Lung (tissue), 12 donors: ENCODE data around the gene CLEC17A. TPM values are rescaled to one million over a fixed set of nuclear protein-coding genes. Genes with fewer than 3 reads are reported as not detected.

ENCODE experiments used
- ATAC-seq: fragments of 200-7000 bp; cut with Tn5 transposase; one replicate; pipeline ENCODE4 v1.9.1; 2020; ENCODE audit warnings: moderate number of reproducible peaks; ENCODE audit not compliant: insufficient read depth, low FRiP score
- DNase-seq, 3 donors: peaks; one replicate each; pipeline ENCODE4 v3.0.0-alpha.2; 2013 to 2017
- H3K27ac ChIP-seq, 2 donors: one replicate each; pipeline ENCODE4 v1.5.1; 2013; ENCODE audit warnings: mild to moderate bottlenecking in 2 of 2, moderate library complexity in 2 of 2, control low read depth in 1 of 2, inconsistent platforms in 1 of 2, low read depth in 1 of 2, low read length in 1 of 2
- H3K27me3 ChIP-seq, 3 donors: one replicate each; pipeline ENCODE4 v1.5.1; 2013; ENCODE audit warnings: low read length in 2 of 3; ENCODE audit not compliant: control insufficient read depth in 3 of 3, insufficient read depth in 3 of 3
- H3K36me3 ChIP-seq, 4 donors: one replicate each; pipeline ENCODE4 v1.5.1; 2013; ENCODE audit warnings: low read length in 4 of 4, mild to moderate bottlenecking in 1 of 4, moderate library complexity in 1 of 4; ENCODE audit not compliant: control insufficient read depth in 4 of 4, insufficient read depth in 4 of 4
- H3K4me1 ChIP-seq, 5 donors: one replicate each; pipeline ENCODE4 v1.5.1; 2013; ENCODE audit warnings: low read length in 5 of 5, mild to moderate bottlenecking in 2 of 5, moderate library complexity in 1 of 5; ENCODE audit not compliant: control insufficient read depth in 5 of 5, insufficient read depth in 5 of 5
- H3K4me3 ChIP-seq: one replicate; pipeline ENCODE4 v1.5.1; 2013; ENCODE audit warnings: mild to moderate bottlenecking, control low read depth, moderate library complexity
- H3K9ac ChIP-seq, 2 donors: one replicate each; pipeline ENCODE4 v1.5.1; 2013; ENCODE audit warnings: low read length in 2 of 2, control low read depth in 1 of 2; ENCODE audit not compliant: insufficient read depth in 1 of 2
- H3K9me3 ChIP-seq, 4 donors: one replicate each; pipeline ENCODE4 v1.5.1; 2013; ENCODE audit warnings: low read length in 3 of 4, mild to moderate bottlenecking in 1 of 4, moderate library complexity in 1 of 4; ENCODE audit not compliant: control insufficient read depth in 4 of 4, insufficient read depth in 3 of 4
- WGBS, 2 donors: extraction: QIAGEN DNeasy Blood & Tissue Kit; methylation state at CpG; one replicate each; pipeline ENCODE4 v1.1.7; 2013; 5-methylcytosine and 5-hydroxymethylcytosine counted together
- polyA plus RNA-seq, 2 donors: library from polyadenylated mRNA; stranded (reverse); fragments of 200-250 nt; gene quantifications; one replicate each; pipeline ENCODE4 v1.2.1, GENCODE V29; 2013
- total RNA-seq, 2 donors: library from RNA; depleted of rRNA in 1 of 2; stranded (reverse); fragments of >200 nt in 1 of 2; gene quantifications; one replicate each; pipeline ENCODE4 v1.2.1, GENCODE V29; 2014 to 2021
- TF ChIP-seq, protein P1 (sequence below): IDR thresholded peaks from 2 replicates; pipeline ENCODE4 v1.5.1; 2012; ENCODE audit warnings: mild to moderate bottlenecking; ENCODE audit errors: control extremely low read depth, extremely low read depth
- donor health status: control.
- donor health status: control.
- donor health status: Bipolar disorder and iron deficiency.
- donor health status: healthy.
- donor health status: DM: yes; HTN: yes; CAD: no.

CLEC17A gene
- total and polyA plus RNA-seq, 4 donors: 0.08 to 2.3 (median 0.32) TPM

DNA sequence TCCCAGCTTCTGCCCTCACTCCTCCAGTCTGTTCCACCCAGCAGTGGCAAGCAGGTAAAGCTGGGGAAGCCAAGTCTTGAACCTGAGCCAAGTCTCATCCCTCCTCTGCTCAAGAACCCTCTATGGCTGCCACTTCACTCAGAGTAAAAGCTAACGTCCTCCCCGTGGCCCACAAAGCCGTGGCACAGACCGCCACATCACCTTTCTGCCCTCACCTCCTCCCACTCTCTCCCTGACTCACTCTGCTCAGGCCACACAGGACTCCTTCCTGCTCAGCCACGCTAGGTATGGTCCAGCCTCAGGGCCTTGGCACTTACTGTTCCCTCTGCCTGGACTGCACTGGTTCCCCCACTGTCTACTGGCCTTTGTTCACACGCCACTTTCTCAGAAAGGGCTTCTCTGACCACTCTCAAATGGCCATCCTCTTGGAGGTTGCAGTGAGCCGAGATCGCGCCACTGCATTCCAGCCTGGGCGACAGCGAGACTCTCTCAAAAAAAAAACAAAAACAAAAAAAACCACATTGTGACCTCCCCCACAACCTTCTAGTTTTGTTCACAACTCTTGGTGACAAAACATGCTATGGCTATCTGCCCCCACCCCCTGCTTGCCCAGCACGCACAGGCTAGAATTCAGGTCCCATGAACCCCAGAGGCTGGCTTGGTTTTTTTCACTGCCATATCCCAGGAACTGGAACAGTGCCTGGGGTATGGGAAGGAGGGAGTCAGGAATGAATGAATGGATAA lies 26.8 kb upstream of the CLEC17A start:
- Histone ChIP-seq H3K36me3 (peaks cover 0 to 3% (median 1%) of the 10 kb centered on the region in 4 donors), H3K4me1 (peaks cover 2 to 13% (median 8%) of the 10 kb centered on the region in 5 donors), H3K27ac (no peak overlapping the region), H3K9me3 (no peaks in the 10 kb centered on the region), H3K4me3 (no peak overlapping the region), H3K9ac (no peak overlapping the region), H3K27me3 (no peaks in the 10 kb centered on the region)
- 77 to 87% methylated on average over 12 of the region's 12 CpGs for WGBS, 2 donors
- TF ChIP-seq, protein P1, sequence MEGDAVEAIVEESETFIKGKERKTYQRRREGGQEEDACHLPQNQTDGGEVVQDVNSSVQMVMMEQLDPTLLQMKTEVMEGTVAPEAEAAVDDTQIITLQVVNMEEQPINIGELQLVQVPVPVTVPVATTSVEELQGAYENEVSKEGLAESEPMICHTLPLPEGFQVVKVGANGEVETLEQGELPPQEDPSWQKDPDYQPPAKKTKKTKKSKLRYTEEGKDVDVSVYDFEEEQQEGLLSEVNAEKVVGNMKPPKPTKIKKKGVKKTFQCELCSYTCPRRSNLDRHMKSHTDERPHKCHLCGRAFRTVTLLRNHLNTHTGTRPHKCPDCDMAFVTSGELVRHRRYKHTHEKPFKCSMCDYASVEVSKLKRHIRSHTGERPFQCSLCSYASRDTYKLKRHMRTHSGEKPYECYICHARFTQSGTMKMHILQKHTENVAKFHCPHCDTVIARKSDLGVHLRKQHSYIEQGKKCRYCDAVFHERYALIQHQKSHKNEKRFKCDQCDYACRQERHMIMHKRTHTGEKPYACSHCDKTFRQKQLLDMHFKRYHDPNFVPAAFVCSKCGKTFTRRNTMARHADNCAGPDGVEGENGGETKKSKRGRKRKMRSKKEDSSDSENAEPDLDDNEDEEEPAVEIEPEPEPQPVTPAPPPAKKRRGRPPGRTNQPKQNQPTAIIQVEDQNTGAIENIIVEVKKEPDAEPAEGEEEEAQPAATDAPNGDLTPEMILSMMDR: no peak
- ATAC-seq (no peak), DNase-seq (no peak)

DNA sequence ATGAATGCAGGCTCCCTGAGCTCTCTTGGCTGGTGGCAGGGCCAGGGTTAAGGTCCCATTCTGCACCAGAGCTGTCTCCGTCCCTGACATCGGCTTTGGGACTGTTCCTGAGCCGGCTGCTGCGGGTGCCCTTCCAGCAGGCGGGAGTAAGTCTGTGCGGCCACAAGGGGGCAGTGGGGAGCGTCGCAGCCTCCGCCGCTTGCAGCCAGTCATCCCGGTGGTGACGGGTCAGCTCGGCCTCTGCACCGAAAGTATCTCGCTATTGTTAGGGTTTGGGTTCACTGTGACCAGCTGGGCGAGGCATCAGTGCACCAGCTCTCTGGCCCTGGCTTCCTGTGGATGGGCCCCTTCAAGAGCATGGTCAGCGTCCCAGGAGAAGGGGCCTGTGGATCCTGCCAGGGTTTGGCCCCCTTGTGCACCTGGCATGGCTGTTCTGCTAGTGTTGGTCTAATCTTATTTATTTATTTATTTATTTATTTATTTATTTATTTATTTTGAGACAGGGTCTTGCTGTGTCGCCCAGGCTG lies 26.2 kb upstream of the CLEC17A start:
- ATAC-seq (peak; percentile 91), DNase-seq (peak; percentile 55 to 71 (median 55))
- Histone ChIP-seq H3K27me3 (no peaks in the 10 kb centered on the region), H3K9me3 (no peaks in the 10 kb centered on the region), H3K4me1 (peaks cover 0 to 18% (median 8%) of the 10 kb centered on the region in 5 donors), H3K36me3 (peaks cover 0 to 4% (median 2%) of the 10 kb centered on the region in 4 donors), H3K9ac (no peak overlapping the region), H3K27ac (peak overlapping the region in 1 of 2 donors; percentile 25), H3K4me3 (no peak overlapping the region)
- 9% methylated on average over 18 of the region's 18 CpGs for WGBS, 2 donors
- TF ChIP-seq, protein P1: peak; percentile 83

DNA sequence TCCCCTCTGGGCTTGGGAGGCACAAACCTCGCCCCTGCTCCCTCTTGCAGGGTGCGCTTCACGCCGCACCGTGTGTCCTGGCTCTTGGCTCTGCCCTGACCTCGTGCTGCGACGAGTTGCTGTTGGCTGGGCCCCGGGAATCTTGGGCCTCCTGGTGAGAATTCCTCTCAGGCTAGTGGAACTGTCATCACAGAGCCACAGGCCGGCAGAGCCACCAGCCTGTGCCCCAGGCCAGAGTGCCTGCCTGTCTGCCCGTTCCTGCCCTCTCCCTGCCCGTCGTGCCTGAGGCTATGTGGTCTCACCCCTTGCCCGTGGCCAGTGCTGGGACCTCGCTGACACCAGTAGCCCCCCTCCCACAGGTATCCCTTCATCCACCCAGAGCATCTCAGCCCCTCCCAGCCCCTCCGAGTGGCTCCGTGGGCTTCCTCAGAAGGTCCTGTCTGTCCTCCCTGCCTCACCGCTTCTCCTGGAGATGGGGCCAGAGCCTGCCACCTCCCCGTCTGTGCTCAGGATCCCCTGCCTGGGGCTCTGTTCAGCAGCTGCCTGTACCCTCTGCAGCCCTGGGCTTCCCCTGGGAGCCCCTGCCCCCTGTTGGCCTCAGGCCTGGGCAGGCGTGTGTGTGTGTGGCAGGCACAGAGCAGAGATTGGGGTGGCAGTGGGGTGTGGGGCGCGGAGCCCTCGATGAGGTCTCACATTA lies 24.4 kb upstream of the CLEC17A start:
- ATAC-seq: no peak
- H3K9me3 ChIP-seq: no peaks in the 10 kb centered on the region
- H3K9ac ChIP-seq: no peak overlapping the region
- peak overlapping the region in 1 of 2 donors; percentile 5 for H3K27ac ChIP-seq
- peaks cover 0 to 18% (median 8%) of the 10 kb centered on the region in 5 donors for H3K4me1 ChIP-seq
- 89 to 91% methylated on average over 23 of the region's 23 CpGs for WGBS, 2 donors
- no peak for DNase-seq
- no peak overlapping the region for H3K4me3 ChIP-seq
- no peaks in the 10 kb centered on the region for H3K27me3 ChIP-seq
- peaks cover 0 to 7% (median 2%) of the 10 kb centered on the region in 4 donors for H3K36me3 ChIP-seq
- TF ChIP-seq, protein P1: no peak
